GM10266 (cell line): ENCODE measurements around the gene PCA3.

Experiments used
- DNase-seq: peaks from one replicate; pipeline ENCODE4 v3.0.0; 2012; ENCODE audit errors: extremely low spot score
- CTCF ChIP-seq: IDR thresholded peaks from 2 replicates; pipeline ENCODE4 v1.5.1; 2012; ENCODE audit warnings: mild to moderate bottlenecking, low read depth; ENCODE audit not compliant: control insufficient read depth, insufficient read depth; ENCODE audit errors: missing control alignments

PCA3 gene

GRCh38 chr9:76800901-76801300 lies 36.7 kb downstream of the PCA3 start:
- TF ChIP-seq CTCF: no peak
- no peak for DNase-seq

- no peak for DNase-seq
- no peak for TF ChIP-seq CTCF
Measured at GRCh38 chr9:76803083-76803482, 38.8 kb downstream of the PCA3 start.

GRCh38 chr9:76803762-76804161 lies 39.5 kb downstream of the PCA3 start:
- TF ChIP-seq CTCF: no peak
- no peak for DNase-seq

- TF ChIP-seq CTCF: no peak
- DNase-seq: no peak
Measured at GRCh38 chr9:76808636-76809035, 44.4 kb downstream of the PCA3 start.

- TF ChIP-seq CTCF: peak; percentile 72
- DNase-seq: peak; percentile 29
Measured at GRCh38 chr9:76810377-76810957, 46.2 kb downstream of the PCA3 start.

- no peak for TF ChIP-seq CTCF
- DNase-seq: no peak
Measured at GRCh38 chr9:76812591-76812990, 48.4 kb downstream of the PCA3 start.

GRCh38 chr9:76817489-76817888 lies 53.3 kb downstream of the PCA3 start:
- no peak for DNase-seq
- no peak for TF ChIP-seq CTCF
